Fibroblast of lung (primary cell): ENCODE results near the gene HIP1.

Source experiments
- CTCF ChIP-seq, 2 donors: IDR thresholded peaks in 1 of 2; conservative IDR thresholded peaks in 1 of 2; 1 replicate in 1 of 2; 2 replicates in 1 of 2; pipeline ENCODE4 v1.5.1; 2011 to 2012; ENCODE audit warnings: low read length in 2 of 2, control low read depth in 1 of 2, inconsistent platforms in 1 of 2, low read depth in 1 of 2, mild to moderate bottlenecking in 1 of 2
- EZH2 ChIP-seq: IDR thresholded peaks from 2 replicates; pipeline ENCODE4 v1.5.1; 2012; ENCODE audit warnings: low read length, control low read depth, mild to moderate bottlenecking; ENCODE audit errors: missing control alignments

- TF ChIP-seq CTCF (conservative IDR thresholded peaks at IDR 0.05 in 1 of 2, IDR thresholded peaks at IDR 0.05 in 1 of 2; ENCODE audit: low read depth in 1 of 2, low read length in 2 of 2) (no peak), EZH2 (no peak)
Observed at GRCh38 chr7:75649462-75649861, 89.3 kb downstream of the HIP1 start.
